Common myeloid progenitor, CD34-positive (primary cell): ENCODE data around the gene PITPNB.
A peak's percentile ranks its signal among the peaks of the same experiment; 100 is the strongest.

Experiments used
- CTCF ChIA-PET: fragments of 350-600 bp; sonication (Branson Sonifier 250); formaldehyde crosslinking; loops from one replicate; lab custom pipeline; 2021; ENCODE audit warnings: antibody characterized with exemption; lab: Charles Lee
- POLR2A ChIA-PET: fragments of 350-600 bp; sonication (Branson Sonifier 250); formaldehyde crosslinking; loops from one replicate; lab custom pipeline; 2021; ENCODE audit warnings: antibody characterized with exemption; lab: Charles Lee
- DNase-seq, 3 donors: peaks; one replicate each; pipeline versions ENCODE4 v3.0.0 to v3.0.0-alpha.2; 2013
- H3K27ac ChIP-seq, 2 experiments: 1 replicate in 1 of 2; 2 replicates in 1 of 2; pipeline ENCODE4 v1.7.0; 2013; ENCODE audit warnings: inconsistent platforms in 2 of 2, low read length in 2 of 2, mild to moderate bottlenecking in 2 of 2, low read depth in 1 of 2, moderate library complexity in 1 of 2; ENCODE audit not compliant: severe bottlenecking in 2 of 2, insufficient read depth in 1 of 2, poor library complexity in 1 of 2
- H3K27me3 ChIP-seq, 5 experiments: replicated peaks in 2 of 5; 1 replicate in 3 of 5; 2 replicates in 2 of 5; pipeline versions ENCODE4 v1.6.1 to v1.7.0; 2013; ENCODE audit warnings: low read length in 4 of 5, mild to moderate bottlenecking in 2 of 5, moderate library complexity in 2 of 5, inconsistent platforms in 1 of 5; ENCODE audit not compliant: insufficient read depth in 5 of 5, control insufficient read depth in 4 of 5
- H3K36me3 ChIP-seq, 4 experiments: 1 replicate in 2 of 4; 2 replicates in 2 of 4; pipeline versions ENCODE4 v1.6.1 to v1.7.0; 2013; ENCODE audit warnings: low read length in 3 of 4, control low read depth in 1 of 4, mild to moderate bottlenecking in 1 of 4; ENCODE audit not compliant: control insufficient read depth in 4 of 4, insufficient read depth in 4 of 4
- H3K4me1 ChIP-seq, 4 experiments: 1 replicate in 3 of 4; 2 replicates in 1 of 4; pipeline versions ENCODE4 v1.6.1 to v1.7.1; 2013; ENCODE audit warnings: low read length in 3 of 4, mild to moderate bottlenecking in 3 of 4, control low read depth in 1 of 4, inconsistent platforms in 1 of 4, moderate library complexity in 1 of 4; ENCODE audit not compliant: control insufficient read depth in 4 of 4, insufficient read depth in 4 of 4; ENCODE audit errors: control extremely low read depth in 1 of 4
- H3K4me3 ChIP-seq, 7 experiments: 1 replicate in 4 of 7; 2 replicates in 3 of 7; pipeline versions ENCODE4 v1.5.1 to v1.7.0; 2013; ENCODE audit warnings: mild to moderate bottlenecking in 7 of 7, low read length in 6 of 7, moderate library complexity in 6 of 7, inconsistent platforms in 2 of 7, low read depth in 2 of 7, control low read depth in 1 of 7; ENCODE audit not compliant: insufficient read depth in 4 of 7, control insufficient read depth in 1 of 7; ENCODE audit errors: extremely low read depth in 1 of 7
- H3K9me3 ChIP-seq, 5 experiments: 1 replicate in 4 of 5; 2 replicates in 1 of 5; pipeline versions ENCODE4 v1.6.1 to v1.7.1; 2013; ENCODE audit warnings: low read length in 4 of 5, mild to moderate bottlenecking in 2 of 5, inconsistent platforms in 1 of 5, low read depth in 1 of 5, moderate library complexity in 1 of 5; ENCODE audit not compliant: control insufficient read depth in 4 of 5, insufficient read depth in 2 of 5; ENCODE audit errors: control extremely low read depth in 1 of 5
- WGBS: methylation state at CpG from one replicate; pipeline ENCODE4 v1.1.5; 2013; ENCODE audit not compliant: insufficient coverage; 5-methylcytosine and 5-hydroxymethylcytosine counted together

PITPNB gene

GRCh38 chr22:27881421-27881820, 37.6 kb downstream of the PITPNB start:
- CTCF ChIA-PET = interaction anchor here (0.9 to 3.6 kb wide), 15 partner anchors 8 to 1125 kb away, joined by 3 to 12 read pairs (median 5); partner anchors contain the start of gene PITPNB
- no peak for DNase-seq
- Histone ChIP-seq H3K4me3 (no peak overlapping the region), H3K27ac (no peak overlapping the region), H3K27me3 (no peaks in the 10 kb centered on the region), H3K9me3 (no peaks in the 10 kb centered on the region), H3K36me3 (peaks cover 0 to 39% (median 16%) of the 10 kb centered on the region in 4 experiments), H3K4me1 (peaks cover 5 to 17% (median 8%) of the 10 kb centered on the region in 4 experiments)
- POLR2A ChIA-PET = no interaction called here
- 89% methylated on average over 3 of the region's 3 CpGs for WGBS

- H3K27me3 ChIP-seq = no peaks in the 10 kb centered on the region
- peaks cover 5 to 18% (median 9%) of the 10 kb centered on the region in 4 experiments for H3K4me1 ChIP-seq
- no peak overlapping the region for H3K4me3 ChIP-seq
- no peak overlapping the region for H3K27ac ChIP-seq
- POLR2A ChIA-PET = no interaction called here
- DNase-seq = peak; percentile 64 to 82 (median 80)
- CTCF ChIA-PET = interaction anchor here (0.6 to 3.6 kb wide), 20 partner anchors 9 to 1124 kb away, joined by 3 to 12 read pairs (median 4); partner anchors contain the start of gene PITPNB
- H3K36me3 ChIP-seq = peaks cover 0 to 34% (median 14%) of the 10 kb centered on the region in 4 experiments
- no peaks in the 10 kb centered on the region for H3K9me3 ChIP-seq
- 70% methylated on average over 3 of the region's 6 CpGs for WGBS
Observed at GRCh38 chr22:27880778-27881394, 38.2 kb downstream of the PITPNB start.

GRCh38 chr22:27879923-27880322, 39.1 kb downstream of the PITPNB start:
- WGBS = 100% methylated on average over 1 of the region's 1 CpG
- ChIA-PET CTCF (interaction anchor here (0.6 to 3.6 kb wide), 14 partner anchors 9 to 1120 kb away, joined by 3 to 12 read pairs (median 5); partner anchors contain the start of gene PITPNB), POLR2A (no interaction called here)
- no peaks in the 10 kb centered on the region for H3K27me3 ChIP-seq
- peaks cover 5 to 21% (median 10%) of the 10 kb centered on the region in 4 experiments for H3K4me1 ChIP-seq
- no peak overlapping the region for H3K4me3 ChIP-seq
- peak; percentile 41 to 75 (median 70) for DNase-seq
- no peaks in the 10 kb centered on the region for H3K9me3 ChIP-seq
- peaks cover 0 to 33% (median 13%) of the 10 kb centered on the region in 4 experiments for H3K36me3 ChIP-seq
- H3K27ac ChIP-seq = no peak overlapping the region

- Histone ChIP-seq H3K27me3 (no peaks in the 10 kb centered on the region), H3K4me1 (peaks cover 5 to 21% (median 8%) of the 10 kb centered on the region in 4 experiments), H3K9me3 (no peaks in the 10 kb centered on the region), H3K4me3 (no peak overlapping the region), H3K36me3 (peaks cover 0 to 32% (median 8%) of the 10 kb centered on the region in 4 experiments), H3K27ac (no peak overlapping the region)
- CTCF ChIA-PET = interaction anchor here (0.6 to 1.3 kb wide), 8 partner anchors 8 to 1122 kb away, joined by 3 to 7 read pairs (median 3); no protein-coding TSS in a partner anchor
- no peak for DNase-seq
- POLR2A ChIA-PET = no interaction called here
Observed at GRCh38 chr22:27878541-27878940, 40.5 kb downstream of the PITPNB start.

GRCh38 chr22:27877501-27877900, 41.6 kb downstream of the PITPNB start:
- DNase-seq = peak in 2 of 3 donors; percentile 23 to 40
- ChIA-PET CTCF (interaction anchor here (1.0 to 1.3 kb wide), 3 partner anchors 9 to 1121 kb away, joined by 3 to 7 read pairs (median 3); no protein-coding TSS in a partner anchor), POLR2A (no interaction called here)
- H3K27ac ChIP-seq = no peak overlapping the region
- H3K27me3 ChIP-seq = no peaks in the 10 kb centered on the region
- H3K36me3 ChIP-seq = peaks cover 0 to 32% (median 13%) of the 10 kb centered on the region in 4 experiments
- whole genome bisulfite sequencing = 100% methylated on average over 2 of the region's 2 CpGs
- H3K4me3 ChIP-seq = no peak overlapping the region
- peaks cover 5 to 15% (median 7%) of the 10 kb centered on the region in 4 experiments for H3K4me1 ChIP-seq
- no peaks in the 10 kb centered on the region for H3K9me3 ChIP-seq

GRCh38 chr22:27876684-27877083, 42.4 kb downstream of the PITPNB start:
- no peak overlapping the region for H3K4me3 ChIP-seq
- no CpG with 5 or more reads among the region's 1 CpG for WGBS
- CTCF ChIA-PET = interaction anchor here (0.9 to 1.6 kb wide), 4 partner anchors 9 to 265 kb away, joined by 3 to 4 read pairs (median 3); no protein-coding TSS in a partner anchor
- peaks cover 5 to 15% (median 7%) of the 10 kb centered on the region in 4 experiments for H3K4me1 ChIP-seq
- no peaks in the 10 kb centered on the region for H3K27me3 ChIP-seq
- POLR2A ChIA-PET = no interaction called here
- peaks cover 0 to 5% (median 0%) of the 10 kb centered on the region in 5 experiments for H3K9me3 ChIP-seq
- peaks cover 0 to 38% (median 20%) of the 10 kb centered on the region in 4 experiments for H3K36me3 ChIP-seq
- no peak for DNase-seq
- H3K27ac ChIP-seq = no peak overlapping the region

GRCh38 chr22:27875951-27876350, 43.1 kb downstream of the PITPNB start:
- CTCF ChIA-PET = interaction anchor here (1.1 to 1.6 kb wide), 6 partner anchors 8 to 264 kb away, joined by 3 to 4 read pairs (median 3); partner anchors contain the start of gene PITPNB

More at GRCh38 chr22:27875951-27876350, 43.1 kb downstream of the PITPNB start:
- DNase-seq = peak in 1 of 3 donors; percentile 15
- H3K4me1 ChIP-seq = peaks cover 5 to 15% (median 7%) of the 10 kb centered on the region in 4 experiments
- no peak overlapping the region for H3K27ac ChIP-seq
- whole genome bisulfite sequencing = no CpG with 5 or more reads among the region's 2 CpGs
- POLR2A ChIA-PET = no interaction called here
- H3K36me3 ChIP-seq = peaks cover 4 to 40% (median 27%) of the 10 kb centered on the region in 4 experiments
- H3K9me3 ChIP-seq = peaks cover 0 to 9% (median 0%) of the 10 kb centered on the region in 5 experiments
- H3K4me3 ChIP-seq = no peak overlapping the region
- no peaks in the 10 kb centered on the region for H3K27me3 ChIP-seq
